Activated CD4-positive, alpha-beta T cell treated with anti-CD3 and anti-CD28 coated beads, Interleukin-2, amount 10 ng/mL, durations not matched to agents 7 days and 5 days (primary cell): ENCODE results near the gene CD200. TPM values are rescaled to one million over a fixed set of nuclear protein-coding genes. Genes with fewer than 3 reads are reported as not detected.
"Not testable (repeated sequence)": the region's sequence is repeated elsewhere in the genome, so short reads cannot be mapped to it uniquely, and the experiment has no call there.

Experiments
- CTCF ChIA-PET: fragments of 350-600 bp; sonication (Branson Sonifier 250); formaldehyde crosslinking; loops from one replicate; lab custom pipeline; 2021; ENCODE audit warnings: antibody characterized with exemption; lab: Charles Lee
- POLR2A ChIA-PET: fragments of 350-600 bp; sonication (Branson Sonifier 250); formaldehyde crosslinking; loops from one replicate; lab custom pipeline; 2021; ENCODE audit warnings: antibody characterized with exemption; lab: Charles Lee
- DNase-seq: peaks from one replicate; pipeline ENCODE4 v3.0.0-alpha.2; 2020
- H3K27ac Mint-ChIP-seq: one replicate; pipeline ENCODE4 v1.8.0; 2021; ENCODE audit warnings: mild to moderate bottlenecking, moderate library complexity, mixed read lengths
- H3K27me3 Mint-ChIP-seq: one replicate; pipeline ENCODE4 v1.8.0; 2021; ENCODE audit warnings: mixed read lengths
- H3K36me3 Mint-ChIP-seq: one replicate; pipeline ENCODE4 v1.8.0; 2021; ENCODE audit warnings: low read depth, mixed read lengths
- H3K4me1 Mint-ChIP-seq: one replicate; pipeline ENCODE4 v1.8.0; 2021; ENCODE audit warnings: mixed read lengths
- H3K4me3 Mint-ChIP-seq: one replicate; pipeline ENCODE4 v1.8.0; 2021; ENCODE audit warnings: mild to moderate bottlenecking, moderate library complexity, mixed read lengths
- H3K9me3 Mint-ChIP-seq: one replicate; pipeline ENCODE4 v1.8.0; 2021; ENCODE audit warnings: mixed read lengths
- total RNA-seq, 2 experiments: library from RNA; stranded (reverse); gene quantifications; one replicate each; pipeline ENCODE4 v1.2.3, GENCODE V29; 2021

CD200 gene
- total RNA-seq, 2 experiments from 2014 or later, result 4.0 to 5.2 TPM

DNA sequence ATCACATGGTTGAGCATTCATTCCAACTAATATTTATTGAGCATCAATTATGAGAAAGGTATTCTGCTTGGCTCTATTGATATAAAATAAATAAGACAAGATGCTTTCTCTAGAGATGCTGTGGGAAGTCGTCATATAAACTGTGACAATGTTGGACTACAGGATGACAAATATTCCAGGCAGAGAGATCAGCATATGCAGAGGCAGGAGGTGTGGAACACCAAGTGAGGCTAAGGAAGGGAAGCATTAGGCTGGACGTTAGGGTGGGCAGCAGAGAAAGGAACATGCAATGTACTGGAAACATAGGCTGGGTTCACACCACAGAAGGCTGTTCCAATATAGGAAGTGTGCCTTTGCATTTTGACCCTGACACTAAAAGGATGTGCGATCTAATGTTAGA, 38.6 kb downstream of the CD200 start:
- CTCF ChIA-PET, result no interaction called here
- Mint-ChIP-seq H3K27ac (no peak overlapping the region), H3K27me3 (no peaks in the 10 kb centered on the region), H3K4me1 (peaks cover 11% of the 10 kb centered on the region), H3K4me3 (no peak overlapping the region), H3K36me3 (peaks cover 2% of the 10 kb centered on the region), H3K9me3 (peaks cover 6% of the 10 kb centered on the region)
- POLR2A ChIA-PET, result no interaction called here
- no peak for DNase-seq

DNA sequence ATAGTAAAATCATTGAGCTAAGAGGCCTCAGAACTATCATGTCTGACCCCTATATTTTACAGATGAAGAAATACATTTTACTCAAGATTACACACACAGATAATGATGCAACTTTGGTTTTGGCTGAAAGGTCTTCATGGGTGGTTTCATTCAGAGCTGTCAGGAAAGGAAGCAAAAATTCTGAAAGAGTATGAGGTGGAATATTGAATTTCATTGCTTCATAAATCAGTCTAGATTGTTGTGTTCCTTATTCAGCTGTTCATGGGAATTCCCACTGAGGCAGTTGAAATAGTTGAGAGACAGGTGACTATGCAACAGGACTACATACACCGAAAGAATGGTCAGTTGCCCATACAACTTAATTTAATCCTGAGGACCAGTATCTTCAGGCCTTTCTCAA, 39.4 kb downstream of the CD200 start:
- peaks cover 2% of the 10 kb centered on the region for H3K36me3 Mint-ChIP-seq
- H3K4me3 Mint-ChIP-seq, result no peak overlapping the region
- CTCF ChIA-PET, result interaction anchor here (0.9 to 1.0 kb wide), 2 partner anchors 11 to 12 kb away, joined by 3 to 4 read pairs; no protein-coding TSS in a partner anchor
- H3K27me3 Mint-ChIP-seq, result no peaks in the 10 kb centered on the region
- no peak for DNase-seq
- no peak overlapping the region for H3K27ac Mint-ChIP-seq
- POLR2A ChIA-PET, result interaction anchor here (0.6 kb wide), 1 partner anchor 9 kb away, joined by 6 read pairs; no protein-coding TSS in a partner anchor
- H3K9me3 Mint-ChIP-seq, result peaks cover 11% of the 10 kb centered on the region
- H3K4me1 Mint-ChIP-seq, result peaks cover 11% of the 10 kb centered on the region

- Mint-ChIP-seq H3K4me3 (no peak overlapping the region), H3K9me3 (peaks cover 11% of the 10 kb centered on the region), H3K27me3 (no peaks in the 10 kb centered on the region), H3K36me3 (peaks cover 2% of the 10 kb centered on the region), H3K4me1 (peaks cover 11% of the 10 kb centered on the region), H3K27ac (no peak overlapping the region)
- ChIA-PET CTCF (no interaction called here), POLR2A (no interaction called here)
- no peak for DNase-seq
Observed at GRCh38 chr3:112373476-112373875, 40.5 kb downstream of the CD200 start.

DNA sequence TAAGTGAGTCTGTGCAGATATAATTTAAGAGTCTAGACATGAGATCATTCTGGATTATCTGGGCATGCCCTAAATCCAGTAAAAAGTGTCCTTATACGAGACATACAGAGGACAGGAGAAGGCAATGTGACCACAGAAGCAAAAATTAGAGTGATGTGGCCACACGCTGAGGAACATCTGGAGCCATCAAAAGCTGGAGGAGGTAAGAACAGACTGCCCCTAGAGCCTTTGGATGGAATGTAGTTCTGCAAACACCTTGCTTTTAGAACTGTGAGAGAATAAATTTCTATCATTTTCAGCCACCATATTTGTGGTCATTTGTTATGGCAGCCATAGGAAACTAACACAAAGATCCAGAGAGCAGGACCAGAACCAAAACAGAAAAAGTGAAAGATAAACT, 41.0 kb downstream of the CD200 start:
- Mint-ChIP-seq H3K4me1 (peaks cover 11% of the 10 kb centered on the region), H3K27ac (no peak overlapping the region), H3K4me3 (no peak overlapping the region), H3K27me3 (no peaks in the 10 kb centered on the region), H3K36me3 (peaks cover 2% of the 10 kb centered on the region), H3K9me3 (peaks cover 11% of the 10 kb centered on the region)
- ChIA-PET POLR2A (no interaction called here), CTCF (no interaction called here)
- DNase-seq, result no peak

DNA sequence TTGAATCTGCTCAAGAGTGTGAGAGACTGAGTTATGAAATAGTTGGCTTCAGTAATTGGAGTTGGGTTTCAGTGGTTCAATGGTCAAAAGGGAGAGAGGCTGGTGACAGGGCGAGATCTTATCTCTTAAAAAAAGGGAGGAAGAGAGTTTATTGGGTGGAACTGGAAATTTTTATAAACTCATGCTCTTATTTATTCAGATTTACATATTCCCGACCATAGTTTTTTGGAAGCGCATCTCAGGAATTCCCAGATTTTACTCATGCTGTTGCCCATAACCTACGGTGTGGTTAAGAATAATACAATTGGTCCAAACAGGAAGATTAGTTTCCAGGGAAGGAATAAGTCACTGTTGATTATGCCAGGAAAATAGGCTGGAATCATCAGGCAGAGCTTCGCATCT, 41.4 kb downstream of the CD200 start:
- Mint-ChIP-seq H3K4me3 (no peak overlapping the region), H3K27ac (no peak overlapping the region), H3K36me3 (peaks cover 2% of the 10 kb centered on the region), H3K9me3 (peaks cover 11% of the 10 kb centered on the region), H3K27me3 (no peaks in the 10 kb centered on the region), H3K4me1 (peaks cover 13% of the 10 kb centered on the region)
- CTCF ChIA-PET, result interaction anchor here (0.9 to 1.0 kb wide), 2 partner anchors 13 to 146 kb away, joined by 3 read pairs; no protein-coding TSS in a partner anchor
- DNase-seq, result no peak
- POLR2A ChIA-PET, result no interaction called here

DNA sequence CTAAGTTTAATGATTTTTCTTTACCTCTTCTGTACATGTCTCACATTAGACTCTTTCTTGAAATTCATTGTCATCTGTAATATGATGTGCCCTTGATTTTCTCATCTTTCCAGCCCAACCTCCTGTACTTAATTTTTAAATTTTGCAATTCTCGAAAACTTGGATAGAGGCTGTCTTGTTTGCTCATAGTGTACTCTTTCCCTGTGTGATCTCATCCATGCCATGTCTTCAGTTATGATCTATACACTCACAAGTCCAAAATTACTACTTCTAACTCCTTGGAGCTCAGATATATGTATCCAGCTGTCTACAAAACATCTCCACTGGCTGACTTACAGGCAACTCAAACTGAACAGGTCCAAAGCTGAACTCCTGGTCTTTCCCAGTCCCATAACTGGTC, 42.2 kb downstream of the CD200 start:
- no peak overlapping the region for H3K27ac Mint-ChIP-seq
- peaks cover 14% of the 10 kb centered on the region for H3K4me1 Mint-ChIP-seq
- H3K27me3 Mint-ChIP-seq, result no peaks in the 10 kb centered on the region
- no peak overlapping the region for H3K4me3 Mint-ChIP-seq
- POLR2A ChIA-PET, result no interaction called here
- DNase-seq, result no peak
- H3K36me3 Mint-ChIP-seq, result peaks cover 2% of the 10 kb centered on the region
- peaks cover 11% of the 10 kb centered on the region for H3K9me3 Mint-ChIP-seq
- CTCF ChIA-PET, result interaction anchor here (0.9 to 1.0 kb wide), 2 partner anchors 14 to 145 kb away, joined by 3 read pairs; no protein-coding TSS in a partner anchor

- Mint-ChIP-seq H3K4me1 (peaks cover 14% of the 10 kb centered on the region), H3K27me3 (no peaks in the 10 kb centered on the region), H3K4me3 (no peak overlapping the region), H3K27ac (no peak overlapping the region), H3K9me3 (peaks cover 11% of the 10 kb centered on the region), H3K36me3 (peaks cover 2% of the 10 kb centered on the region)
- DNase-seq, result no peak
- POLR2A ChIA-PET, result no interaction called here
- CTCF ChIA-PET, result interaction anchor here (0.9 kb wide), 1 partner anchor 12 kb away, joined by 3 read pairs; no protein-coding TSS in a partner anchor
Observed at GRCh38 chr3:112376241-112376911, 43.4 kb downstream of the CD200 start.

DNA sequence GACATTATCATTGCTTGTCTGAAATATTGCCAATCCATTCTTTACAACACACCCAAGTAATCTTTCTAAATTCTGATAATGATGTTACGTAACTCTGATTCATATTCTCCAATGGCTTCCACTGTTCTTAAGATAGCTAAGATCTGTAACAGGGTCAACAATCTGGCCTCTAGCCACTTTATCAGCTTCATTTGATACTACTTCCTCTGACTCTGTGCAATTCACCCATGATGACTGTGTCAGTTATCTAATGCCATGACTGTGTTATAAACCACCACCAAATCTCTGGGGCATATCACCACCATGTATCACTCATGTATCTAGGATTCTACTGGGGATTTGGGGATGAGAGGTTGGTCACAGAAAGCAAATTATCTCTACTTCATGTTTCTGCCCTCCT, 44.0 kb downstream of the CD200 start:
- Mint-ChIP-seq H3K27ac (no peak overlapping the region), H3K4me3 (no peak overlapping the region), H3K27me3 (no peaks in the 10 kb centered on the region), H3K36me3 (peaks cover 4% of the 10 kb centered on the region), H3K9me3 (peaks cover 13% of the 10 kb centered on the region), H3K4me1 (peaks cover 18% of the 10 kb centered on the region)
- ChIA-PET CTCF (no interaction called here), POLR2A (no interaction called here)
- DNase-seq, result no peak

DNA sequence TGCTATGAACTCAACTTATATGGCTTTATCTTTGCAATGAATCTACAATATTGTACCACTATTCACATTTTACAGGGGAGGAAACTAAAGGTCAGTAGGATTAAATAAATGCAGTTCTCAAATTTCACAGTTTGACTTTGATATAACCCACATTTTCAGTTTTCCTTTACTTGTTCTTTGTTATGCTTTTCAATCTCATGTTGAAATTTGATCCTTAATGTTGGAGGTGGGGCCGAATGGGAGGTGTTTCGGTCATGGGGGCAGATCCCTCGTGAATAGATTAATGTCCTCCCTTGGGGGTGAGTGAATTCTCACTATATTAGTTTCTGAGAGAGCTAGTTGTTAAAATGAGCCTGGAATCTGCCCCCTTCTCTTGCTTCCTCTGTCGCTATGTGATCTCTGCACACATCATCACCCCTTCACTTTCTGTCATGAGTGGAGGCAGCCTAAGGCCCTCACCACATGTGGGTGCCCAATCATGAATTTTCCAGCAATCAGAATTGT, 44.7 kb downstream of the CD200 start:
- no peak overlapping the region for H3K27ac Mint-ChIP-seq
- peaks cover 5% of the 10 kb centered on the region for H3K36me3 Mint-ChIP-seq
- H3K4me1 Mint-ChIP-seq, result peaks cover 23% of the 10 kb centered on the region
- H3K4me3 Mint-ChIP-seq, result no peak overlapping the region
- H3K9me3 Mint-ChIP-seq, result peaks cover 14% of the 10 kb centered on the region
- ChIA-PET POLR2A (no interaction called here), CTCF (interaction anchor here (1.6 kb wide), 1 partner anchor 14 kb away, joined by 5 read pairs; no protein-coding TSS in a partner anchor)
- H3K27me3 Mint-ChIP-seq, result no peaks in the 10 kb centered on the region
- no peak for DNase-seq

- H3K27me3 Mint-ChIP-seq, DNase-seq, H3K36me3 Mint-ChIP-seq, POLR2A ChIA-PET, H3K4me3 Mint-ChIP-seq, H3K27ac Mint-ChIP-seq: not testable (repeated sequence)
- CTCF ChIA-PET, result interaction anchor here (1.6 kb wide), 1 partner anchor 14 kb away, joined by 5 read pairs; no protein-coding TSS in a partner anchor
- peaks cover 14% of the 10 kb centered on the region for H3K9me3 Mint-ChIP-seq
- H3K4me1 Mint-ChIP-seq, result peaks cover 27% of the 10 kb centered on the region
Observed at GRCh38 chr3:112378347-112378746, 45.4 kb downstream of the CD200 start.

GRCh38 chr3:112379020-112379690, 46.2 kb downstream of the CD200 start:
- CTCF ChIA-PET, result interaction anchor here (1.3 to 1.6 kb wide), 2 partner anchors 12 to 15 kb away, joined by 4 to 5 read pairs; no protein-coding TSS in a partner anchor
- Mint-ChIP-seq H3K9me3 (peaks cover 14% of the 10 kb centered on the region), H3K4me1 (peaks cover 20% of the 10 kb centered on the region), H3K36me3 (peaks cover 3% of the 10 kb centered on the region), H3K27ac (no peak overlapping the region), H3K4me3 (no peak overlapping the region), H3K27me3 (no peaks in the 10 kb centered on the region)
- POLR2A ChIA-PET, result no interaction called here
- DNase-seq, result no peak

- ChIA-PET CTCF (interaction anchor here (0.5 to 1.3 kb wide), 4 partner anchors 12 to 106 kb away, joined by 3 to 4 read pairs (median 4); partner anchors contain the start of gene CD200), POLR2A (interaction anchor here (0.6 kb wide), 1 partner anchor 9 kb away, joined by 6 read pairs; no protein-coding TSS in a partner anchor)
- H3K36me3 Mint-ChIP-seq, result peaks cover 3% of the 10 kb centered on the region
- no peak overlapping the region for H3K4me3 Mint-ChIP-seq
- peaks cover 7% of the 10 kb centered on the region for H3K9me3 Mint-ChIP-seq
- no peaks in the 10 kb centered on the region for H3K27me3 Mint-ChIP-seq
- H3K27ac Mint-ChIP-seq, result no peak overlapping the region
- H3K4me1 Mint-ChIP-seq, result peaks cover 24% of the 10 kb centered on the region
- DNase-seq, result no peak
Observed at GRCh38 chr3:112381673-112382542, 49.0 kb downstream of the CD200 start.
